WTC11 (cell line): Measurements from ENCODE around the gene RBM19.
A peak's percentile ranks its signal among the peaks of the same experiment; 100 is the strongest.

ENCODE experiments used
- ATF1 ChIP-seq: sonication (generic); formaldehyde crosslinking; IDR thresholded peaks from 2 replicates; pipeline ENCODE4 v1.8.1; 2023; ENCODE audit warnings: mild to moderate bottlenecking, moderate library complexity, missing genetic modification reagents
- GABPB1 ChIP-seq: sonication (generic); formaldehyde crosslinking; IDR thresholded peaks from 2 replicates; pipeline ENCODE4 v1.8.1; 2023; ENCODE audit warnings: mild to moderate bottlenecking, missing genetic modification reagents
- NR1H2 ChIP-seq: sonication (generic); formaldehyde crosslinking; IDR thresholded peaks from 2 replicates; pipeline ENCODE4 v1.9.0; 2021; ENCODE audit warnings: mild to moderate bottlenecking, moderate library complexity, missing genetic modification reagents
- PRDM15 ChIP-seq: sonication (generic); formaldehyde crosslinking; IDR thresholded peaks from 2 replicates; pipeline ENCODE4 v1.8.0; 2022; ENCODE audit warnings: missing genetic modification reagents
- USF2 ChIP-seq: sonication (generic); formaldehyde crosslinking; IDR thresholded peaks from 2 replicates; pipeline ENCODE4 v1.8.1; 2023; ENCODE audit warnings: mild to moderate bottlenecking, missing genetic modification reagents, moderate library complexity
- ZNF232 ChIP-seq: sonication (generic); formaldehyde crosslinking; IDR thresholded peaks from 2 replicates; pipeline ENCODE4 v1.8.0; 2022; ENCODE audit warnings: mild to moderate bottlenecking, missing genetic modification reagents
- TF ChIP-seq, protein P1 (sequence below): fragments of 200-600 bp; IDR thresholded peaks from 2 replicates; pipeline ENCODE4 v1.8.0; 2022; ENCODE audit warnings: antibody characterized with exemption
- TF ChIP-seq, protein P2 (sequence below): sonication (generic); formaldehyde crosslinking; IDR thresholded peaks from 2 replicates; pipeline ENCODE4 v1.8.0; 2022; ENCODE audit warnings: mild to moderate bottlenecking, missing genetic modification reagents
- TF ChIP-seq, protein P3 (sequence below): sonication (generic); formaldehyde crosslinking; IDR thresholded peaks from 2 replicates; pipeline ENCODE4 v1.8.0; 2023; ENCODE audit warnings: mild to moderate bottlenecking, missing genetic modification reagents

- TF ChIP-seq, protein P1, sequence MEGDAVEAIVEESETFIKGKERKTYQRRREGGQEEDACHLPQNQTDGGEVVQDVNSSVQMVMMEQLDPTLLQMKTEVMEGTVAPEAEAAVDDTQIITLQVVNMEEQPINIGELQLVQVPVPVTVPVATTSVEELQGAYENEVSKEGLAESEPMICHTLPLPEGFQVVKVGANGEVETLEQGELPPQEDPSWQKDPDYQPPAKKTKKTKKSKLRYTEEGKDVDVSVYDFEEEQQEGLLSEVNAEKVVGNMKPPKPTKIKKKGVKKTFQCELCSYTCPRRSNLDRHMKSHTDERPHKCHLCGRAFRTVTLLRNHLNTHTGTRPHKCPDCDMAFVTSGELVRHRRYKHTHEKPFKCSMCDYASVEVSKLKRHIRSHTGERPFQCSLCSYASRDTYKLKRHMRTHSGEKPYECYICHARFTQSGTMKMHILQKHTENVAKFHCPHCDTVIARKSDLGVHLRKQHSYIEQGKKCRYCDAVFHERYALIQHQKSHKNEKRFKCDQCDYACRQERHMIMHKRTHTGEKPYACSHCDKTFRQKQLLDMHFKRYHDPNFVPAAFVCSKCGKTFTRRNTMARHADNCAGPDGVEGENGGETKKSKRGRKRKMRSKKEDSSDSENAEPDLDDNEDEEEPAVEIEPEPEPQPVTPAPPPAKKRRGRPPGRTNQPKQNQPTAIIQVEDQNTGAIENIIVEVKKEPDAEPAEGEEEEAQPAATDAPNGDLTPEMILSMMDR = no peak
- TF ChIP-seq GABPB1 (no peak), USF2 (CRISPR knock-in tag) (peak; percentile 24; the same call in 1 of the 2 replicates), ATF1 (no peak), NR1H2 (CRISPR knock-in tag) (no peak), PRDM15 (CRISPR knock-in tag) (no peak), ZNF232 (CRISPR knock-in tag) (no peak)
- TF ChIP-seq, protein P2, sequence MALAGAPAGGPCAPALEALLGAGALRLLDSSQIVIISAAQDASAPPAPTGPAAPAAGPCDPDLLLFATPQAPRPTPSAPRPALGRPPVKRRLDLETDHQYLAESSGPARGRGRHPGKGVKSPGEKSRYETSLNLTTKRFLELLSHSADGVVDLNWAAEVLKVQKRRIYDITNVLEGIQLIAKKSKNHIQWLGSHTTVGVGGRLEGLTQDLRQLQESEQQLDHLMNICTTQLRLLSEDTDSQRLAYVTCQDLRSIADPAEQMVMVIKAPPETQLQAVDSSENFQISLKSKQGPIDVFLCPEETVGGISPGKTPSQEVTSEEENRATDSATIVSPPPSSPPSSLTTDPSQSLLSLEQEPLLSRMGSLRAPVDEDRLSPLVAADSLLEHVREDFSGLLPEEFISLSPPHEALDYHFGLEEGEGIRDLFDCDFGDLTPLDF (CRISPR knock-in tag) = no peak
- TF ChIP-seq, protein P3, sequence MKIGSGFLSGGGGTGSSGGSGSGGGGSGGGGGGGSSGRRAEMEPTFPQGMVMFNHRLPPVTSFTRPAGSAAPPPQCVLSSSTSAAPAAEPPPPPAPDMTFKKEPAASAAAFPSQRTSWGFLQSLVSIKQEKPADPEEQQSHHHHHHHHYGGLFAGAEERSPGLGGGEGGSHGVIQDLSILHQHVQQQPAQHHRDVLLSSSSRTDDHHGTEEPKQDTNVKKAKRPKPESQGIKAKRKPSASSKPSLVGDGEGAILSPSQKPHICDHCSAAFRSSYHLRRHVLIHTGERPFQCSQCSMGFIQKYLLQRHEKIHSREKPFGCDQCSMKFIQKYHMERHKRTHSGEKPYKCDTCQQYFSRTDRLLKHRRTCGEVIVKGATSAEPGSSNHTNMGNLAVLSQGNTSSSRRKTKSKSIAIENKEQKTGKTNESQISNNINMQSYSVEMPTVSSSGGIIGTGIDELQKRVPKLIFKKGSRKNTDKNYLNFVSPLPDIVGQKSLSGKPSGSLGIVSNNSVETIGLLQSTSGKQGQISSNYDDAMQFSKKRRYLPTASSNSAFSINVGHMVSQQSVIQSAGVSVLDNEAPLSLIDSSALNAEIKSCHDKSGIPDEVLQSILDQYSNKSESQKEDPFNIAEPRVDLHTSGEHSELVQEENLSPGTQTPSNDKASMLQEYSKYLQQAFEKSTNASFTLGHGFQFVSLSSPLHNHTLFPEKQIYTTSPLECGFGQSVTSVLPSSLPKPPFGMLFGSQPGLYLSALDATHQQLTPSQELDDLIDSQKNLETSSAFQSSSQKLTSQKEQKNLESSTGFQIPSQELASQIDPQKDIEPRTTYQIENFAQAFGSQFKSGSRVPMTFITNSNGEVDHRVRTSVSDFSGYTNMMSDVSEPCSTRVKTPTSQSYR = no peak
These were observed 24.4 kb upstream of the RBM19 start for GRCh38 chr12:113990250-113991223.
